Thyroid gland (tissue), 4 donors: ENCODE results near the gene ARL4D. TPM values are rescaled to one million over a fixed set of nuclear protein-coding genes. Genes with fewer than 3 reads are reported as not detected.

Source experiments
- DNase-seq, 2 donors: peaks; one replicate each; pipeline ENCODE4 v3.0.0-alpha.2; 2019
- H3K27ac ChIP-seq, 3 donors: fragments of 200-600 bp; sonication (generic); 1 replicate in 2 of 3; 2 replicates in 1 of 3; pipeline ENCODE4 v1.5.1; 2016 to 2019; ENCODE audit warnings: mild to moderate bottlenecking in 1 of 3, moderate library complexity in 1 of 3
- H3K27me3 ChIP-seq: fragments of 200-600 bp; sonication (generic); one replicate; pipeline ENCODE4 v1.5.1; 2019
- H3K36me3 ChIP-seq, 2 donors: fragments of 200-600 bp; sonication (generic); one replicate each; pipeline ENCODE4 v1.5.1; 2016 to 2019
- H3K4me1 ChIP-seq, 2 donors: fragments of 200-600 bp; sonication (generic); one replicate each; pipeline ENCODE4 v1.5.1; 2017 to 2019
- H3K4me3 ChIP-seq, 3 donors: fragments of 200-600 bp; sonication (generic); replicated peaks in 1 of 3; 1 replicate in 2 of 3; 2 replicates in 1 of 3; pipeline ENCODE4 v1.5.1; 2016; ENCODE audit warnings: mild to moderate bottlenecking in 1 of 3
- H3K9me3 ChIP-seq: fragments of 200-600 bp; sonication (generic); one replicate; pipeline ENCODE4 v1.5.1; 2017
- CTCF ChIP-seq, 6 experiments: fragments of 200-600 bp in 3 of 6; fragments of 450-650 bp in 3 of 6; sonication (generic) in 3 of 6; IDR thresholded peaks; one replicate each; pipeline ENCODE4 v1.5.1; 2016 to 2019; ENCODE audit warnings: antibody characterized with exemption in 6 of 6, mild to moderate bottlenecking in 2 of 6, inconsistent platforms in 1 of 6, moderate library complexity in 1 of 6
- POLR2A ChIP-seq, 2 donors: fragments of 450-650 bp; IDR thresholded peaks; one replicate each; pipeline ENCODE4 v1.6.1; 2017; ENCODE audit warnings: antibody characterized with exemption in 2 of 2, mild to moderate bottlenecking in 2 of 2, moderate library complexity in 1 of 2
- WGBS, 2 donors: methylation state at CpG; one replicate each; pipeline ENCODE4 v1.1.5; 2017; 5-methylcytosine and 5-hydroxymethylcytosine counted together
- intact Hi-C: fragments of 100-400 bp; cut with DNase I; formaldehyde crosslinking; loops from one replicate; pipeline ENCODE4 v1.15.1; 2023
- total RNA-seq, 4 donors: library from RNA; depleted of rRNA; stranded (reverse); fragments of >200 nt; gene quantifications; one replicate each; pipeline ENCODE4 v1.2.3, GENCODE V29; 2016

The ARL4D gene
- total RNA-seq, 4 donors from 2014 or later, result 32.8 to 57.4 (median 48.9) TPM

- Histone ChIP-seq H3K4me1 (peaks cover 26 to 33% of the 10 kb centered on the region in 2 donors), H3K27ac (peak overlapping the region; percentile 84 to 92 (median 92)), H3K4me3 (no peak overlapping the region), H3K9me3 (no peaks in the 10 kb centered on the region), H3K27me3 (no peaks in the 10 kb centered on the region), H3K36me3 (no peaks in the 10 kb centered on the region)
- TF ChIP-seq CTCF (IDR thresholded peaks at IDR 0.05) (no peak), POLR2A (IDR thresholded peaks at IDR 0.05) (no peak)
- DNase-seq, result peak; percentile 53 to 61
- WGBS, 2 donors, result 45 to 58% methylated on average over 3 of the region's 3 CpGs
- intact Hi-C loops, result no loop called here
Observed at GRCh38 chr17:43443381-43443780, 44.6 kb downstream of the ARL4D start.

GRCh38 chr17:43444223-43445008 lies 45.6 kb downstream of the ARL4D start:
- TF ChIP-seq CTCF (IDR thresholded peaks at IDR 0.05) (no peak), POLR2A (IDR thresholded peaks at IDR 0.05) (peak in 1 of 2 donors; percentile 73)
- H3K36me3 ChIP-seq, result no peaks in the 10 kb centered on the region
- H3K4me1 ChIP-seq, result peaks cover 22 to 29% of the 10 kb centered on the region in 2 donors
- no peak overlapping the region for H3K4me3 ChIP-seq
- WGBS, 2 donors, result 33 to 47% methylated on average over 8 of the region's 8 CpGs
- peak overlapping the region; percentile 84 to 92 (median 92) for H3K27ac ChIP-seq
- H3K9me3 ChIP-seq, result no peaks in the 10 kb centered on the region
- intact Hi-C loops, result no loop called here
- no peaks in the 10 kb centered on the region for H3K27me3 ChIP-seq
- peak; percentile 80 to 84 for DNase-seq

- H3K4me3 ChIP-seq, result no peak overlapping the region
- TF ChIP-seq CTCF (IDR thresholded peaks at IDR 0.05) (no peak), POLR2A (IDR thresholded peaks at IDR 0.05) (no peak)
- no peaks in the 10 kb centered on the region for H3K36me3 ChIP-seq
- peak overlapping the region; percentile 84 to 92 (median 92) for H3K27ac ChIP-seq
- H3K4me1 ChIP-seq, result peaks cover 28 to 36% of the 10 kb centered on the region in 2 donors
- intact Hi-C loops, result no loop called here
- WGBS, 2 donors, result 32 to 35% methylated on average over 5 of the region's 5 CpGs
- no peak for DNase-seq
- no peaks in the 10 kb centered on the region for H3K9me3 ChIP-seq
- H3K27me3 ChIP-seq, result no peaks in the 10 kb centered on the region
Observed at GRCh38 chr17:43445009-43445589, 46.3 kb downstream of the ARL4D start.

GRCh38 chr17:43446773-43447172 lies 48.0 kb downstream of the ARL4D start:
- TF ChIP-seq CTCF (IDR thresholded peaks at IDR 0.05) (no peak), POLR2A (IDR thresholded peaks at IDR 0.05) (no peak)
- intact Hi-C loops, result no loop called here
- H3K27me3 ChIP-seq, result no peaks in the 10 kb centered on the region
- no peaks in the 10 kb centered on the region for H3K9me3 ChIP-seq
- H3K27ac ChIP-seq, result no peak overlapping the region
- no peaks in the 10 kb centered on the region for H3K36me3 ChIP-seq
- no peak for DNase-seq
- 97 to 99% methylated on average over 5 of the region's 5 CpGs for WGBS, 2 donors
- H3K4me3 ChIP-seq, result no peak overlapping the region
- H3K4me1 ChIP-seq, result peaks cover 29 to 36% of the 10 kb centered on the region in 2 donors
